HCT116 (cell line): ENCODE data around the gene BOC. TPM values are rescaled to one million over a fixed set of nuclear protein-coding genes. Genes with fewer than 3 reads are reported as not detected.

Experiments
- ATAC-seq: fragments of 200-7000 bp; cut with Tn5 transposase; 2 replicates; pipeline ENCODE4 v1.9.1; 2020; ENCODE audit warnings: mild to moderate bottlenecking, moderate library complexity
- BruUV-seq: library from RNA; stranded (reverse); fragments of 400-500 nt; replicated peaks from 2 replicates; lab custom pipeline; 2021; lab: Mats Ljungman, UMichigan
- CTCF ChIA-PET: fragments of 300-600 bp; sonication (Branson Sonifier 250); formaldehyde crosslinking; loops from one replicate; lab custom pipeline; 2021; ENCODE audit warnings: antibody characterized with exemption; lab: Charles Lee
- POLR2A ChIA-PET: fragments of 300-600, 350-600 bp; sonication (Branson Sonifier 250); formaldehyde crosslinking; loops from one replicate; lab custom pipeline; 2021; ENCODE audit warnings: antibody characterized with exemption; lab: Charles Lee
- RAD21 ChIA-PET, 2 experiments: fragments of 300-600 bp; sonication (Branson Sonifier 250); formaldehyde crosslinking; loops; one replicate each; lab custom pipeline; 2023; ENCODE audit warnings: low total read pairs in 2 of 2; ENCODE audit not compliant: uncharacterized antibody in 2 of 2, unreplicated experiment in 2 of 2, low non-redundant PET in 1 of 2; lab: Charles Lee
- DNase-seq: peaks from one replicate; pipeline ENCODE4 v3.0.0-alpha.2; 2010; ENCODE audit warnings: low read depth, low spot score
- H2AFZ ChIP-seq: fragments of 200-600 bp; shearing (Covaris generic), sonication (generic); 2 replicates; pipeline ENCODE4 v1.6.1; 2017; ENCODE audit warnings: low read depth, mixed run types, mixed read lengths, antibody characterized with exemption, low read length; ENCODE audit not compliant: poor library complexity, severe bottlenecking
- H3K27ac ChIP-seq: 2 replicates; pipeline ENCODE4 v1.5.1; 2012; ENCODE audit warnings: low read depth, low read length
- H3K27me3 ChIP-seq: fragments of 200-600 bp; sonication (generic); 2 replicates; pipeline ENCODE4 v1.6.1; 2016; ENCODE audit warnings: mixed run types, low read length, mixed read lengths; ENCODE audit not compliant: insufficient read depth
- H3K36me3 ChIP-seq, 2 experiments: fragments of 200-500 bp in 1 of 2; fragments of 200-600 bp in 1 of 2; sonication (Bioruptor generic) in 1 of 2; sonication (generic) in 1 of 2; 2 replicates each; pipeline versions ENCODE4 v1.5.1 to v1.6.1; 2014 to 2016; ENCODE audit warnings: low read length in 2 of 2, inconsistent platforms in 1 of 2, mixed read lengths in 1 of 2, mixed run types in 1 of 2; ENCODE audit not compliant: insufficient read depth in 2 of 2, control insufficient read depth in 1 of 2
- H3K4me1 ChIP-seq, 2 experiments: fragments of 200-600 bp in 1 of 2; sonication (generic) in 1 of 2; 2 replicates each; pipeline versions ENCODE4 v1.5.1 to v1.6.1; 2012 to 2017; ENCODE audit warnings: low read length in 2 of 2, inconsistent platforms in 1 of 2, mild to moderate bottlenecking in 1 of 2, mixed read lengths in 1 of 2, mixed run types in 1 of 2, moderate library complexity in 1 of 2; ENCODE audit not compliant: insufficient read depth in 2 of 2, control insufficient read depth in 1 of 2
- H3K4me2 ChIP-seq: fragments of 200-600 bp; sonication (generic); 2 replicates; pipeline ENCODE4 v1.6.1; 2017; ENCODE audit warnings: mixed run types, low read length, mixed read lengths
- H3K4me3 ChIP-seq, 2 experiments: fragments of 200-600 bp in 1 of 2; sonication (generic) in 1 of 2; replicated peaks in 1 of 2; 2 replicates each; pipeline ENCODE4 v1.5.1; 2011 to 2016; ENCODE audit warnings: low read length in 2 of 2, control low read depth in 1 of 2, low read depth in 1 of 2, mild to moderate bottlenecking in 1 of 2, mixed read lengths in 1 of 2, mixed run types in 1 of 2
- H3K79me2 ChIP-seq: fragments of 200-600 bp; sonication (generic); 2 replicates; pipeline ENCODE4 v1.6.1; 2017; ENCODE audit warnings: mild to moderate bottlenecking, mixed run types, low read length, moderate library complexity, mixed read lengths; ENCODE audit not compliant: insufficient read depth
- H3K9ac ChIP-seq: fragments of 200-600 bp; sonication (generic); 2 replicates; pipeline ENCODE4 v1.6.1; 2016; ENCODE audit warnings: low read length, mixed read lengths
- H3K9me2 ChIP-seq: fragments of 200-600 bp; sonication (generic), shearing (Covaris generic); 2 replicates; pipeline ENCODE4 v1.6.1; 2017; ENCODE audit warnings: mixed run types, mild to moderate bottlenecking, moderate library complexity; ENCODE audit not compliant: insufficient read depth
- H3K9me3 ChIP-seq, 2 experiments: fragments of 200-500 bp in 1 of 2; fragments of 200-600 bp in 1 of 2; sonication (Bioruptor generic) in 1 of 2; sonication (generic) in 1 of 2; 2 replicates each; pipeline ENCODE4 v1.6.1; 2014 to 2017; ENCODE audit warnings: low read length in 2 of 2, mixed read lengths in 2 of 2, inconsistent platforms in 1 of 2, low read depth in 1 of 2, mild to moderate bottlenecking in 1 of 2, mixed run types in 1 of 2, moderate library complexity in 1 of 2; ENCODE audit not compliant: control insufficient read depth in 1 of 2, insufficient read depth in 1 of 2
- H4K20me1 ChIP-seq: fragments of 200-600 bp; sonication (generic), shearing (Covaris generic); 2 replicates; pipeline ENCODE4 v1.6.1; 2017; ENCODE audit warnings: mixed run types, mild to moderate bottlenecking, moderate library complexity; ENCODE audit not compliant: insufficient read depth
- CBX3 ChIP-seq: IDR thresholded peaks from 2 replicates; pipeline ENCODE4 v1.6.1; 2012; ENCODE audit warnings: low read depth
- EGR1 ChIP-seq: IDR thresholded peaks from 2 replicates; pipeline ENCODE4 v1.6.1; 2012; ENCODE audit warnings: low read depth
- ELF1 ChIP-seq: IDR thresholded peaks from 2 replicates; pipeline ENCODE4 v1.6.1; 2012; ENCODE audit warnings: low read depth, borderline replicate concordance
- EZH2 ChIP-seq: fragments of 200-600 bp; sonication (generic); IDR thresholded peaks from 2 replicates; pipeline ENCODE4 v1.6.1; 2017; ENCODE audit warnings: antibody characterized with exemption, mixed run types
- JUND ChIP-seq: IDR thresholded peaks from 2 replicates; pipeline ENCODE4 v1.6.1; 2012
- POLR2A ChIP-seq: IDR thresholded peaks from 2 replicates; pipeline ENCODE4 v1.7.0; 2011; ENCODE audit warnings: borderline replicate concordance; ENCODE audit not compliant: insufficient read depth, insufficient read length; ENCODE audit errors: extremely low read depth
- POLR2AphosphoS5 ChIP-seq: IDR thresholded peaks from 2 replicates; pipeline ENCODE4 v1.6.1; 2011; ENCODE audit warnings: mild to moderate bottlenecking, low read depth, low read length, moderate library complexity
- RAD21 ChIP-seq: IDR thresholded peaks from 2 replicates; pipeline ENCODE4 v1.6.1; 2012; ENCODE audit warnings: low read depth, mild to moderate bottlenecking
- SIN3A ChIP-seq: IDR thresholded peaks from 2 replicates; pipeline ENCODE4 v1.6.1; 2012; ENCODE audit warnings: low read depth
- TCF7L2 ChIP-seq: IDR thresholded peaks from 2 replicates; pipeline ENCODE4 v1.7.0; 2011; ENCODE audit warnings: borderline replicate concordance, inconsistent platforms; ENCODE audit not compliant: insufficient read depth, insufficient read length; ENCODE audit errors: extremely low read depth
- YY1 ChIP-seq: IDR thresholded peaks from 2 replicates; pipeline ENCODE4 v1.6.1; 2011; ENCODE audit warnings: low read length, low read depth, moderate library complexity, mild to moderate bottlenecking; ENCODE audit not compliant: insufficient replicate concordance; ENCODE audit errors: extremely low read depth
- ZFX ChIP-seq: fragments of 450-650 bp; IDR thresholded peaks from 2 replicates; pipeline ENCODE4 v1.6.1; 2017
- ZNF274 ChIP-seq: fragments of 200-500 bp; sonication (Bioruptor generic); IDR thresholded peaks from 2 replicates; pipeline ENCODE4 v1.6.1; 2014; ENCODE audit warnings: mild to moderate bottlenecking, low read depth, low read length, inconsistent platforms
- intact Hi-C: fragments of 100-400 bp; cut with micrococcal nuclease; formaldehyde crosslinking; loops from 2 replicates; pipeline ENCODE4 v1.10.0; 2022
- total RNA-seq: library from RNA; stranded (reverse); gene quantifications from one replicate; pipeline ENCODE4 v1.2.1, GENCODE V29; 2021; ENCODE audit not compliant: unreplicated experiment
- TF ChIP-seq, protein P1 (sequence below): IDR thresholded peaks from 2 replicates; pipeline ENCODE4 v1.6.1; 2012; ENCODE audit warnings: low read depth
- TF ChIP-seq, protein P2 (sequence below): IDR thresholded peaks from 2 replicates; pipeline ENCODE4 v1.6.1; 2012
- TF ChIP-seq, protein P3 (sequence below): IDR thresholded peaks from 2 replicates; pipeline ENCODE4 v1.6.1; 2012

Gene BOC
- total RNA-seq, 1 experiment from 2014 or later = 3.3 TPM

DNA sequence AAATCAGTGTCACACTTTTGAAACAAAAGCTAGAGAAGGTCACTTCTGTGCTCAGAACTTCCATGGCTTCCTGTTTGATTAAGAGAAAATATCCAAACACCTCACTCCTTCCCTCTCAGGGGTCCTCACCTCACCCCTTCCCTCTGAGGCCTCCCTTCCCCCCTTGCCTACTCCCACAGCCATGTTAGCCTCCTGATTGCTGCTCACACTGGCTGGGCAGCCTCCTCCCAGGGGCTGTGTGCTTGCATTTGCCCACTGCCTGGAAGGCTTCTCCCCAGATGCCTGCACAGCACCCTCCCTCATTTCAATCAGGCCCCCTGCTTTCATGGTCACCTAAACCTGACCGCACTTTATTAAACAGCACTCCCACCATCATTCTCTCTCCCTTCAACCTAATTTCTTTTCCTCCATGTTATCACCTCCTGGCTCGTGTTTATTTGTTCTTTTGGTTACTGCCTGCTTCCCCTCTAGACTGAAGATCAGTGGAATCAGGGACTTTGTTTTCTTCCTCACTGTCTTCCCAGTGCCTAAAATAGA is 10.4 kb downstream of the BOC start:
- no TSS peak for BruUV-seq

DNA sequence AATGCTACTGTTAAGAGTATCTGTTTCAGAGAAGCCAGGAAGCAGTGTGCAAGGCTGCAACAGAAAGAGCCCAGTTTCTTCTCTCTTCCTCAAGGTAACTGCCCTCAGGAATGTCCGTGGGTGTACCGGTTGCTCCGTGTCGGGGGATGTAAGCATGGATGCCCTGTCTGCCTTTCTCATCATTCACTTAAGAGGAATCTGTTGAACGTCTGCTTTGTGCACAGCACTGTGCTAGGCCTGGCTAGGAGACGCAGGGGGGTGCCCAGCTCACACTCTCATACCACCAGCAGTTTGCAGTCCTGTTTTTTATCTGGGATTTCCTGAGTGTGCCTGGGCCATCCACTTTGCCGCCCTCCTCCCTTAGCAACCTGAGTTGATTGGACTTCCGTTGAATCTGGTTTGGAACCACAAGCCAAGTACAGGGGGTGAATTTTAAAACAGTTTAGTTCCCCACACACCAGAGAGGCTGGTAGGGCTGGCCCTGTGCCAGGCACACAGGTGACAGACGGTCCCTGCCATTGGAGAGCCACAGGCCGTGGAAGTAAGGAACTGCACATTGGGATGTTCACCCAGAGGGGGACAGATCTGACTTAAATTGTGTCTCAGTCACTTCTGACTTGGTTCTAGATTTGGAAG is 11.2 kb downstream of the BOC start:
- POLR2A ChIA-PET = no interaction called here
- H3K9me3 ChIP-seq = no peaks in the 10 kb centered on the region
- CTCF ChIA-PET = no interaction called here
- no TSS peak for BruUV-seq
- H3K27ac ChIP-seq = no peak overlapping the region
- H3K4me1 ChIP-seq = no peaks in the 10 kb centered on the region
- no peaks in the 10 kb centered on the region for H3K79me2 ChIP-seq
- intact Hi-C loops = no loop called here
- no peak overlapping the region for H3K9ac ChIP-seq
- no peak overlapping the region for H2AFZ ChIP-seq
- no peaks in the 10 kb centered on the region for H3K27me3 ChIP-seq
- no peak overlapping the region for H3K4me3 ChIP-seq
- RAD21 ChIA-PET = no interaction called here
- no peak overlapping the region for H3K4me2 ChIP-seq
- no peak for ATAC-seq
- H3K36me3 ChIP-seq = no peaks in the 10 kb centered on the region
- H3K9me2 ChIP-seq = no peaks in the 10 kb centered on the region
- no peaks in the 10 kb centered on the region for H4K20me1 ChIP-seq
- no peak for DNase-seq
- TF ChIP-seq SIN3A (no peak), ZFX (no peak), POLR2AphosphoS5 (no peak), TCF7L2 (no peak), EGR1 (no peak), ELF1 (no peak), POLR2A (no peak), JUND (no peak), RAD21 (no peak), EZH2 (no peak)
- TF ChIP-seq, protein P1, sequence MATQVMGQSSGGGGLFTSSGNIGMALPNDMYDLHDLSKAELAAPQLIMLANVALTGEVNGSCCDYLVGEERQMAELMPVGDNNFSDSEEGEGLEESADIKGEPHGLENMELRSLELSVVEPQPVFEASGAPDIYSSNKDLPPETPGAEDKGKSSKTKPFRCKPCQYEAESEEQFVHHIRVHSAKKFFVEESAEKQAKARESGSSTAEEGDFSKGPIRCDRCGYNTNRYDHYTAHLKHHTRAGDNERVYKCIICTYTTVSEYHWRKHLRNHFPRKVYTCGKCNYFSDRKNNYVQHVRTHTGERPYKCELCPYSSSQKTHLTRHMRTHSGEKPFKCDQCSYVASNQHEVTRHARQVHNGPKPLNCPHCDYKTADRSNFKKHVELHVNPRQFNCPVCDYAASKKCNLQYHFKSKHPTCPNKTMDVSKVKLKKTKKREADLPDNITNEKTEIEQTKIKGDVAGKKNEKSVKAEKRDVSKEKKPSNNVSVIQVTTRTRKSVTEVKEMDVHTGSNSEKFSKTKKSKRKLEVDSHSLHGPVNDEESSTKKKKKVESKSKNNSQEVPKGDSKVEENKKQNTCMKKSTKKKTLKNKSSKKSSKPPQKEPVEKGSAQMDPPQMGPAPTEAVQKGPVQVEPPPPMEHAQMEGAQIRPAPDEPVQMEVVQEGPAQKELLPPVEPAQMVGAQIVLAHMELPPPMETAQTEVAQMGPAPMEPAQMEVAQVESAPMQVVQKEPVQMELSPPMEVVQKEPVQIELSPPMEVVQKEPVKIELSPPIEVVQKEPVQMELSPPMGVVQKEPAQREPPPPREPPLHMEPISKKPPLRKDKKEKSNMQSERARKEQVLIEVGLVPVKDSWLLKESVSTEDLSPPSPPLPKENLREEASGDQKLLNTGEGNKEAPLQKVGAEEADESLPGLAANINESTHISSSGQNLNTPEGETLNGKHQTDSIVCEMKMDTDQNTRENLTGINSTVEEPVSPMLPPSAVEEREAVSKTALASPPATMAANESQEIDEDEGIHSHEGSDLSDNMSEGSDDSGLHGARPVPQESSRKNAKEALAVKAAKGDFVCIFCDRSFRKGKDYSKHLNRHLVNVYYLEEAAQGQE = no peak
- TF ChIP-seq, protein P2, sequence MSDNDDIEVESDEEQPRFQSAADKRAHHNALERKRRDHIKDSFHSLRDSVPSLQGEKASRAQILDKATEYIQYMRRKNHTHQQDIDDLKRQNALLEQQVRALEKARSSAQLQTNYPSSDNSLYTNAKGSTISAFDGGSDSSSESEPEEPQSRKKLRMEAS = no peak
- TF ChIP-seq, protein P3, sequence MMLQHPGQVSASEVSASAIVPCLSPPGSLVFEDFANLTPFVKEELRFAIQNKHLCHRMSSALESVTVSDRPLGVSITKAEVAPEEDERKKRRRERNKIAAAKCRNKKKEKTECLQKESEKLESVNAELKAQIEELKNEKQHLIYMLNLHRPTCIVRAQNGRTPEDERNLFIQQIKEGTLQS = no peak

More for the DNA sequence above, 10.4 kb downstream of the BOC start:
- CTCF ChIA-PET = no interaction called here
- intact Hi-C loops = no loop called here
- H3K27ac ChIP-seq = no peak overlapping the region
- H3K79me2 ChIP-seq = no peaks in the 10 kb centered on the region
- H2AFZ ChIP-seq = no peak overlapping the region
- H3K36me3 ChIP-seq = no peaks in the 10 kb centered on the region
- no peak overlapping the region for H3K4me3 ChIP-seq
- H4K20me1 ChIP-seq = no peaks in the 10 kb centered on the region
- POLR2A ChIA-PET = no interaction called here
- no peak for ATAC-seq
- no peaks in the 10 kb centered on the region for H3K27me3 ChIP-seq
- H3K9me3 ChIP-seq = no peaks in the 10 kb centered on the region
- no peak overlapping the region for H3K4me2 ChIP-seq
- no peaks in the 10 kb centered on the region for H3K9me2 ChIP-seq
- TF ChIP-seq ZNF274 (no peak), YY1 (no peak), EZH2 (no peak), JUND (no peak), CBX3 (no peak), EGR1 (no peak), POLR2AphosphoS5 (no peak), RAD21 (no peak)
- no peak for DNase-seq
- RAD21 ChIA-PET = no interaction called here
- no peak overlapping the region for H3K9ac ChIP-seq
- H3K4me1 ChIP-seq = no peaks in the 10 kb centered on the region
